HCT116 (cell line): Measurements from ENCODE around the gene HEATR3.

ENCODE experiments used
- POLR2AphosphoS5 ChIP-seq: IDR thresholded peaks from 2 replicates; pipeline ENCODE4 v1.6.1; 2011; ENCODE audit warnings: mild to moderate bottlenecking, low read depth, low read length, moderate library complexity
- SRF ChIP-seq: IDR thresholded peaks from 2 replicates; pipeline ENCODE4 v1.6.1; 2012; ENCODE audit warnings: low read depth

- TF ChIP-seq SRF (no peak), POLR2AphosphoS5 (no peak)
Measured at GRCh38 chr16:50102051-50102746, 36.4 kb downstream of the HEATR3 start.
